K562 (cell line): ENCODE data around the gene NACC1. TPM values are rescaled to one million over a fixed set of nuclear protein-coding genes. Genes with fewer than 3 reads are reported as not detected.

Experiments used
- CBX1 ChIP-seq: sonication (generic); IDR thresholded peaks from 2 replicates; pipeline ENCODE4 v1.6.1; 2016; ENCODE audit warnings: antibody characterized with exemption, low read depth, mild to moderate bottlenecking
- ELF2 ChIP-seq: fragments of 250-450 bp; sonication (Bioruptor Pico); IDR thresholded peaks from 2 replicates; pipeline ENCODE4 v1.5.0; 2021; ENCODE audit warnings: mild to moderate bottlenecking
- FOS ChIP-seq: IDR thresholded peaks from 3 replicates; pipeline ENCODE4 v1.6.1; 2011; ENCODE audit not compliant: insufficient read length; ENCODE audit errors: extremely low read depth
- HMG20B ChIP-seq: fragments of 250-450 bp; sonication (Bioruptor Pico); IDR thresholded peaks from 2 replicates; pipeline ENCODE4 v1.5.0; 2021; ENCODE audit warnings: mild to moderate bottlenecking
- KLF1 ChIP-seq: fragments of 450-650 bp; IDR thresholded peaks from 2 replicates; pipeline ENCODE4 v1.6.1; 2016; ENCODE audit warnings: missing genetic modification characterization, missing compliant biosample characterization
- MEF2D ChIP-seq: conservative IDR thresholded peaks from 2 replicates; pipeline ENCODE4 v1.6.1; 2016; ENCODE audit warnings: low read depth, missing genetic modification characterization, missing compliant biosample characterization
- PTTG1 ChIP-seq: fragments of 450-650 bp; IDR thresholded peaks from 2 replicates; pipeline ENCODE4 v1.6.1; 2016; ENCODE audit warnings: low read depth, mild to moderate bottlenecking, missing genetic modification characterization, missing compliant biosample characterization
- SIRT6 ChIP-seq: IDR thresholded peaks from one replicate; pipeline ENCODE4 v1.6.1; 2012; ENCODE audit warnings: low read depth, mild to moderate bottlenecking, control low read depth, inconsistent platforms, low read length, moderate library complexity
- SIX5 ChIP-seq, 2 experiments: IDR thresholded peaks; 2 replicates each; pipeline ENCODE4 v1.6.1; 2011; ENCODE audit warnings: low read length in 2 of 2, borderline replicate concordance in 1 of 2, low read depth in 1 of 2, mild to moderate bottlenecking in 1 of 2, moderate library complexity in 1 of 2; ENCODE audit not compliant: insufficient read depth in 1 of 2
- SMAD3 ChIP-seq: fragments of 450-650 bp; formaldehyde crosslinking; conservative IDR thresholded peaks from 2 replicates; pipeline ENCODE4 v1.4.0; 2020; ENCODE audit warnings: mild to moderate bottlenecking
- SP2 ChIP-seq: IDR thresholded peaks from 2 replicates; pipeline ENCODE4 v1.6.1; 2011; ENCODE audit warnings: mild to moderate bottlenecking, low read depth, low read length, moderate library complexity; ENCODE audit not compliant: poor library complexity, severe bottlenecking; ENCODE audit errors: extremely low read depth
- TAF9B ChIP-seq: fragments of 450-650 bp; IDR thresholded peaks from 2 replicates; pipeline ENCODE4 v1.6.1; 2018; ENCODE audit warnings: mild to moderate bottlenecking; ENCODE audit not compliant: partially characterized antibody
- TBL1XR1 ChIP-seq, 2 experiments: IDR thresholded peaks; 2 replicates each; pipeline ENCODE4 v1.6.1; 2012; ENCODE audit warnings: improper control_type of control experiment in 2 of 2, low read length in 2 of 2, mild to moderate bottlenecking in 1 of 2
- TBP ChIP-seq: optimal IDR thresholded peaks from 2 replicates; pipeline ENCODE3; 2011; ENCODE audit warnings: low read depth, low read length, improper control_type of control experiment
- TRIM24 ChIP-seq, 2 experiments: fragments of 450-650 bp; IDR thresholded peaks; 2 replicates each; pipeline ENCODE4 v1.6.1; 2016
- XRCC5 ChIP-seq: fragments of 200-400 bp; formaldehyde crosslinking; IDR thresholded peaks from 2 replicates; pipeline ENCODE4 v1.6.1; 2017; ENCODE audit warnings: low read depth, mild to moderate bottlenecking, low read length
- ZEB2 ChIP-seq: fragments of 450-650 bp; IDR thresholded peaks from 2 replicates; pipeline ENCODE4 v1.6.1; 2016
- ZNF263 ChIP-seq: sonication (generic); formaldehyde crosslinking; IDR thresholded peaks from 2 replicates; pipeline ENCODE4 v1.8.0; 2022; ENCODE audit warnings: mild to moderate bottlenecking, missing genetic modification reagents, borderline replicate concordance
- ZNF408 ChIP-seq: fragments of 250-450 bp; sonication (Bioruptor Pico); IDR thresholded peaks from 2 replicates; pipeline ENCODE4 v1.4.0; 2020; ENCODE audit warnings: low read depth, mild to moderate bottlenecking, moderate library complexity
- ZNF431 ChIP-seq: sonication (generic); formaldehyde crosslinking; IDR thresholded peaks from 2 replicates; pipeline ENCODE4 v1.8.0; 2022; ENCODE audit warnings: mild to moderate bottlenecking, missing genetic modification reagents
- ZNF551 ChIP-seq: fragments of 250-450 bp; sonication (Bioruptor Pico); IDR thresholded peaks from 2 replicates; pipeline ENCODE4 v1.5.0; 2021; ENCODE audit warnings: mild to moderate bottlenecking, moderate library complexity
- ZNF583 ChIP-seq: fragments of 250-450 bp; sonication (Bioruptor Pico); IDR thresholded peaks from 2 replicates; pipeline ENCODE4 v1.4.0; 2020
- polyA plus RNA-seq, 8 experiments: library from polyadenylated mRNA; depleted of rRNA in 4 of 8; stranded (reverse) in 5 of 8; unstranded in 3 of 8; fragments of >200 nt; fragmentation: Nextera tagmentation in 2 of 8; fragmentation: Illumina TruSeq in 1 of 8; extraction: Ambion mirVana in 2 of 8; extraction: Trizol in 1 of 8; gene quantifications; 2 replicates each; pipeline versions ENCODE4 v1.2.1 to v1.2.3, GENCODE V29; 2011 to 2014; ENCODE audit warnings: inconsistent platforms in 1 of 8, missing spikeins in 1 of 8
- total RNA-seq, 7 experiments: library from RNA; depleted of rRNA in 6 of 7; stranded (reverse); fragments of >200 nt in 6 of 7; fragmentation: Illumina TruSeq in 2 of 7; extraction: Trizol in 2 of 7; gene quantifications; 2 replicates each; pipeline versions ENCODE4 v1.2.1 to v1.2.3, GENCODE V29; 2011 to 2021; ENCODE audit warnings: low replicate concordance in 1 of 7
- TF ChIP-seq, protein P1 (sequence below), 2 experiments: IDR thresholded peaks; 2 replicates each; pipeline ENCODE4 v1.6.1; 2011; ENCODE audit warnings: borderline replicate concordance in 1 of 2, control low read depth in 1 of 2, low read depth in 1 of 2, low read length in 1 of 2, mild to moderate bottlenecking in 1 of 2, mixed read lengths in 1 of 2, moderate library complexity in 1 of 2; ENCODE audit not compliant: insufficient read depth in 1 of 2, insufficient read length in 1 of 2, poor library complexity in 1 of 2, severe bottlenecking in 1 of 2; ENCODE audit errors: extremely low read depth in 1 of 2
- TF ChIP-seq, protein P2 (sequence below): IDR thresholded peaks from 2 replicates; pipeline ENCODE4 v1.6.1; 2011; ENCODE audit not compliant: insufficient read length; ENCODE audit errors: extremely low read depth
- TF ChIP-seq, protein P3 (sequence below): conservative IDR thresholded peaks from 2 replicates; pipeline ENCODE4 v1.6.1; 2011; ENCODE audit warnings: low read depth, mild to moderate bottlenecking, low read length; ENCODE audit not compliant: control insufficient read depth
- TF ChIP-seq, protein P4 (sequence below): fragments of 250-450 bp; sonication (Bioruptor Pico); IDR thresholded peaks from 2 replicates; pipeline ENCODE4 v1.8.0; 2022; ENCODE audit warnings: moderate library complexity, mild to moderate bottlenecking, inconsistent platforms

The NACC1 gene
- total and polyA plus RNA-seq, 9 of the 15 experiments (the other 6 are each of a cell fraction or from before 2014, with no cell fraction given), result 0.04 to 96.6 (median 25.8) TPM

DNA sequence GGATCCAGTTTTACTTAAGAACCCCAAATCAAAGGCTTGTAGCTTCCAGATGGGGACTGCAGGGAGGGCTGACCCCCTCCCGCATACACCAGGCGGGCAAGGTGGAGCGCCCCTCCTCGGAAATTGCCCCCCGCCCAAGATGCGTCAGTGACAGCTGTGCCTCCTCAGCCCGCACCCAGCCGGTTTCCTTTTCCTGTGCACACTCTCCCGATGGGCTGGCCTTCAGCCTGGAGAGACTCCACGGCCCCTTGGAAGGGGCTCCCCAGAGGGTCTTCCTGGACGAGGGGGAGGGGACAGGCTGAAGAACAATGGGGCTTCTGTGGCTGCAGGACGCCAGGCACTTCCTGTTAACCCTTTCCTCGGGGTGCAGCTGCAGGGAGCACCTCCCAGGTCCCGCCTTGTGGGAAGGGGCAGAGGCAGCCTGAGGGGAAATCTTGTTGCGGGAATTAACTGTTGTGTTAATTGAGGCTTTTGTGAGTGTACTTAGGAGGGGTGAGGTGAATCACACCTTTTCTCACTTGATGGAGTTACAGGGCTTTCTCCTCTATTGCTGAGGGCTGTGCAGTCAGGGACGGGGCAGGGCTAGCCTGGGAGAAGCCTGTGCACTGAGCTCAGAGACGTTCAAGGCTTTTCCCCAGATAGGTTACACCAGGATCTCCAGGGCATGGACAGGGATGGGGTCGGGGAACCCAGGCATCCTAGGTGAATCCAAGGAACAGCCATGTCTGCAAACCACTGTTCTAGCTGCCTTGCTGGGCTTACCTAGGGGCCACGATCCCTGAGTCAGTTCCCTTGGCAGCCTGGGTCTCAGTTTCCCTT lies 46.5 kb downstream of the NACC1 start (continued):
- TF ChIP-seq, protein P1, sequence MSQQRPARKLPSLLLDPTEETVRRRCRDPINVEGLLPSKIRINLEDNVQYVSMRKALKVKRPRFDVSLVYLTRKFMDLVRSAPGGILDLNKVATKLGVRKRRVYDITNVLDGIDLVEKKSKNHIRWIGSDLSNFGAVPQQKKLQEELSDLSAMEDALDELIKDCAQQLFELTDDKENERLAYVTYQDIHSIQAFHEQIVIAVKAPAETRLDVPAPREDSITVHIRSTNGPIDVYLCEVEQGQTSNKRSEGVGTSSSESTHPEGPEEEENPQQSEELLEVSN (IDR thresholded peaks at IDR 0.05; ENCODE audit: borderline replicate concordance in 1 of 2, extremely low read depth in 1 of 2, insufficient read depth in 1 of 2, insufficient read length in 1 of 2, low read depth in 1 of 2, low read length in 1 of 2, poor library complexity in 1 of 2, severe bottlenecking in 1 of 2), result peak in 1 of 2 experiments; percentile 37
- no peak for TF ChIP-seq TBL1XR1 (IDR thresholded peaks at IDR 0.05; ENCODE audit: low read length in 2 of 2)
- TF ChIP-seq ZEB2, result no peak
- no peak for TF ChIP-seq TRIM24 (IDR thresholded peaks at IDR 0.05)
- no peak for TF ChIP-seq PTTG1 (tag)
- TF ChIP-seq HMG20B, result no peak
- TF ChIP-seq ZNF583 (CRISPR knock-in tag), result no peak
- peak; percentile 91 for TF ChIP-seq ELF2 (CRISPR knock-in tag)
- peak; percentile 9 for TF ChIP-seq TAF9B
- no peak for TF ChIP-seq SIX5 (IDR thresholded peaks at IDR 0.05; ENCODE audit: borderline replicate concordance in 1 of 2, insufficient read depth in 1 of 2, low read depth in 1 of 2, low read length in 2 of 2)
- TF ChIP-seq SIRT6, result no peak
- TF ChIP-seq, protein P2, sequence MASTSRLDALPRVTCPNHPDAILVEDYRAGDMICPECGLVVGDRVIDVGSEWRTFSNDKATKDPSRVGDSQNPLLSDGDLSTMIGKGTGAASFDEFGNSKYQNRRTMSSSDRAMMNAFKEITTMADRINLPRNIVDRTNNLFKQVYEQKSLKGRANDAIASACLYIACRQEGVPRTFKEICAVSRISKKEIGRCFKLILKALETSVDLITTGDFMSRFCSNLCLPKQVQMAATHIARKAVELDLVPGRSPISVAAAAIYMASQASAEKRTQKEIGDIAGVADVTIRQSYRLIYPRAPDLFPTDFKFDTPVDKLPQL, result no peak
- TF ChIP-seq KLF1 (tag), result no peak
- TF ChIP-seq SMAD3 (CRISPR knock-in tag), result no peak
- TF ChIP-seq ZNF551 (CRISPR knock-in tag), result no peak
- TF ChIP-seq XRCC5, result 0 out of 2 replicates have a peak, but pooled peaks have one; percentile 32
- no peak for TF ChIP-seq FOS
- TF ChIP-seq, protein P3, sequence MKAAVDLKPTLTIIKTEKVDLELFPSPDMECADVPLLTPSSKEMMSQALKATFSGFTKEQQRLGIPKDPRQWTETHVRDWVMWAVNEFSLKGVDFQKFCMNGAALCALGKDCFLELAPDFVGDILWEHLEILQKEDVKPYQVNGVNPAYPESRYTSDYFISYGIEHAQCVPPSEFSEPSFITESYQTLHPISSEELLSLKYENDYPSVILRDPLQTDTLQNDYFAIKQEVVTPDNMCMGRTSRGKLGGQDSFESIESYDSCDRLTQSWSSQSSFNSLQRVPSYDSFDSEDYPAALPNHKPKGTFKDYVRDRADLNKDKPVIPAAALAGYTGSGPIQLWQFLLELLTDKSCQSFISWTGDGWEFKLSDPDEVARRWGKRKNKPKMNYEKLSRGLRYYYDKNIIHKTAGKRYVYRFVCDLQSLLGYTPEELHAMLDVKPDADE, result no peak
- TF ChIP-seq TBP, result no peak
- TF ChIP-seq, protein P4, sequence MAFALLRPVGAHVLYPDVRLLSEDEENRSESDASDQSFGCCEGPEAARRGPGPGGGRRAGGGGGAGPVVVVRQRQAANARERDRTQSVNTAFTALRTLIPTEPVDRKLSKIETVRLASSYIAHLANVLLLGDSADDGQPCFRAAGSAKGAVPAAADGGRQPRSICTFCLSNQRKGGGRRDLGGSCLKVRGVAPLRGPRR (CRISPR knock-in tag), result no peak
- TF ChIP-seq SP2, result no peak
- TF ChIP-seq MEF2D (tag), result no peak
- TF ChIP-seq ZNF431, result no peak
- no peak for TF ChIP-seq ZNF408 (CRISPR knock-in tag)
- TF ChIP-seq CBX1, result 0 out of 2 replicates have a peak, but pooled peaks have one; percentile 55
- TF ChIP-seq ZNF263 (CRISPR knock-in tag), result peak; percentile 95
